ENCODE data around the gene DAGLA.

Gene DAGLA

DNA sequence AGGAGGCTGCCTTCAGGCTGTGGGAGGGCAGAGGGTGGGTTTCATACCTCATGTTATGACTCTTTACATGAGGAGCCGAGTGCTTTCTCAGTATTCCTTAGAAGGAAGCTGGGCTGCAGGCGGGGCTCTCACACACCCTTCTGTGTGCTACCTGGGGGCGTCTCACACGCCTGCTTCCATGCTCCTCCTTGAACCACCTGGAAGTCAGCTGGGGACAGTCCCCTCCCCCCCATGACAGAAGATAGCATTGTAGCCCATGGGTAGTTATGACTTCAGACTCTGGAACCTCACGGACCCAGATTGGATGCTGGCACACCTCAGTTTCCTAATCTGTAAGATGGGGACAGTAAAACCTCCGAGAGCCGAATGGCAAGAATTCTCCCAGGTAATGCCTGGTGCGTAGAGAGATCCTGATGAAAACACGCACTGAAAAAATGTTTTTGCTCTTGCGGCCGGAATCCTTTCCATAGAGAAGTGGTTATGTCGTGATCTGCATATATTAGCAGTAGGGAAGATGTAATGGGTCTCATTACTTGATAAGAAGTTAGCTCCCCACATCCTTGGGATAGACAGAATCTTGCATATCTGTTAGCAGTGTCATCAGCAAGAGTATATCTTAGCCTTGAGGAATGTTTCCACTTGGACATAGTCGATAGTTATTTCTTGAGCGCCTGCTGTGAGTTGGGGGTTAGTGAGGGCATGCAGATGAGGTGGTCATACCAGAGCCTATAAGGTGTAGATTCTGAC is 4.9 kb downstream of the DAGLA start:
- Histone ChIP-seq H3K27ac (ENCODE audit: low read depth, low read length) (no peak overlapping the region), H3K4me3 (ENCODE audit: low read depth in 1 of 2, low read length in 2 of 2) (no peak overlapping the region), H3K36me3 (ENCODE audit: insufficient read depth, low read length) (no peaks in the 10 kb centered on the region), H3K9ac (ENCODE audit: low read length) (no peak overlapping the region), H3K9me3 (ENCODE audit: low read length) (no peaks in the 10 kb centered on the region), H3K4me1 (ENCODE audit: insufficient read depth, low read length) (peaks cover 54% of the 10 kb centered on the region), H3K27me3 (ENCODE audit: control insufficient read depth in 1 of 2, insufficient read depth in 2 of 2, low read length in 2 of 2) (no peaks in the 10 kb centered on the region)

DNA sequence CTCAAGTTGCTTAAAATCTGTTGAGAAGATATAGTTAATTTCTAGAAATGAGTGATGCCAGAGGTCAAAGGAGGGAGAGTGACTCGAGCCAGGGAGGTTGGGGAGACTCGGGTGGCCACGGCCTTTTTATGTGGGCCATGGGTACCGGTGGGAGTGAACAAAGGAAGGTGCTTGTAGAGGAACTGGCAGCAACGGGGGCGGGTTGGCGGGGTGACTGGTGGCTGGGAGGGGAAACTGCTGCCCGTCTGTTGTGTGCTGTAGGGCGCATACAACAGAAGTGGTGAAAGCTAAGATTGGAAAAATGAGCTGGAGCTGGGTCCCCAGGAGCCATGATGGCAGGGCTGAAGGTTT is 5.4 kb downstream of the DAGLA start:
- H3K27ac ChIP-seq (ENCODE audit: low read depth, low read length): no peak overlapping the region
- no peaks in the 10 kb centered on the region for H3K9me3 ChIP-seq (ENCODE audit: low read length)
- peaks cover 53% of the 10 kb centered on the region for H3K4me1 ChIP-seq (ENCODE audit: insufficient read depth, low read length)
- no peak overlapping the region for H3K4me3 ChIP-seq (ENCODE audit: low read depth in 1 of 2, low read length in 2 of 2)
- H3K27me3 ChIP-seq (ENCODE audit: control insufficient read depth in 1 of 2, insufficient read depth in 2 of 2, low read length in 2 of 2): no peaks in the 10 kb centered on the region
- no peaks in the 10 kb centered on the region for H3K36me3 ChIP-seq (ENCODE audit: insufficient read depth, low read length)
- no peak overlapping the region for H3K9ac ChIP-seq (ENCODE audit: low read length)

DNA sequence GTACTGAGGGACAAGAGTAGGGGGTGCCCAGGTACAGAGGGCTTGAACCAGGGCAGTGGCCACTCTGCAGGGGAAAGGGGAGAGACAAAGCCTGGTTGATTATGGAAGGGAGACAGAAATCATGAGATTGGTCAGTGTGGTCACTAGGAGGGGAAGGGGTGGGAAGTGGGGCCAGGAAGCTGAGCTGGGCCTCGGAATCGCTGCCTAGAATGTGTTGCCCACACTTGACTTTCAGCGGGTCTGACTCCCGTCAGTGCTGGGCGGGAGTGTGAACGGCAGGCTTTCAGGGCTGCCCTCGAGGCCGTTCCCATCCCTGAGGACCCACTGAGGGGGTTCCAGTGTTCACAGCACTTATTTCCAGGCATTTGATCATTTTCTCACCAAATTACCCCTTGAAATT is 5.9 kb downstream of the DAGLA start:
- no peak overlapping the region for H3K9ac ChIP-seq (ENCODE audit: low read length)
- no peaks in the 10 kb centered on the region for H3K27me3 ChIP-seq (ENCODE audit: control insufficient read depth in 1 of 2, insufficient read depth in 2 of 2, low read length in 2 of 2)
- H3K4me1 ChIP-seq (ENCODE audit: insufficient read depth, low read length): peaks cover 48% of the 10 kb centered on the region
- H3K9me3 ChIP-seq (ENCODE audit: low read length): no peaks in the 10 kb centered on the region
- no peak overlapping the region for H3K27ac ChIP-seq (ENCODE audit: low read depth, low read length)
- no peaks in the 10 kb centered on the region for H3K36me3 ChIP-seq (ENCODE audit: insufficient read depth, low read length)
- H3K4me3 ChIP-seq (ENCODE audit: low read depth in 1 of 2, low read length in 2 of 2): no peak overlapping the region

DNA sequence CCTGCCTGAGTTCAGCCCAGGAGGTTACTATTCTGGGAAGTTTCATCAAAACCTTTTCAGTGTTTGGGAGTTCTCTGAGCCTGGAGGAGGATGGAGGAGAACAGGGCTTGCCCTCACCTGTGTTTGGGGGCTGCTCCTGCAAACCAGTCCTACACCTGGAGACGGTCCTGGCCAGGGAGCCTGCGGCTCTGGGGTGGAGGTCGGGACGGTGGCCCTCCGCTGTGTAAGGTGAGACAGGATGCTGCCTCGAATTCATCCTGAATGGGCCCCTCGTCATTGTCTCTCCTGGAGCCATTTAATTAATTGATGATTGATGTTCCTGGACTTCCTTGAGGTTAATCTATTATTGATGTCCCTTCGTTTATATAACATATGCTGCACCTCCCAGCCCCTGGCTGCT is 6.3 kb downstream of the DAGLA start:
- H3K36me3 ChIP-seq (ENCODE audit: insufficient read depth, low read length): no peaks in the 10 kb centered on the region
- H3K27me3 ChIP-seq (ENCODE audit: control insufficient read depth in 1 of 2, insufficient read depth in 2 of 2, low read length in 2 of 2): no peaks in the 10 kb centered on the region
- H3K4me3 ChIP-seq (ENCODE audit: low read depth in 1 of 2, low read length in 2 of 2): no peak overlapping the region
- H3K9ac ChIP-seq (ENCODE audit: low read length): no peak overlapping the region
- H3K4me1 ChIP-seq (ENCODE audit: insufficient read depth, low read length): peaks cover 44% of the 10 kb centered on the region
- H3K9me3 ChIP-seq (ENCODE audit: low read length): no peaks in the 10 kb centered on the region
- no peak overlapping the region for H3K27ac ChIP-seq (ENCODE audit: low read depth, low read length)

DNA sequence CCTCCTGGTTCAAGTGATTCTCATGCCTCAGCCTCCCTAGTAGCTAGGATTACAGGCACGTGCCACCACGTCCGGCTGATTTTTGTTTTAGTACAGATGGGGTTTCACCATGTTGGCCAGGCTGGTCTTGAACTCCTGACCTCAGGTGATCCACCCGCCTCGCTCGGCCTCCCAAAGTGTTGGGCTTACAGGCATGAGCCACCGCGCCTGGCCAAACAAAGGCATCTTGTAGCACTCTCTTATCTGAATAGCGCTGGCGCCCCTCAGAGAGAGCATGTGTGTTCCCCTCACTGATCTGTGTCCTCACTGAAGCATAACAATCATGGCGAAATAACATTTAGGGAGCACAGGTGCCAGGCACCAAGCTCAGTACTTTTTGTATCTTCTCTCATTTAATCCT is 7.2 kb downstream of the DAGLA start:
- no peak overlapping the region for H3K27ac ChIP-seq (ENCODE audit: low read depth, low read length)
- no peak overlapping the region for H3K9ac ChIP-seq (ENCODE audit: low read length)
- H3K36me3 ChIP-seq (ENCODE audit: insufficient read depth, low read length): no peaks in the 10 kb centered on the region
- H3K4me3 ChIP-seq (ENCODE audit: low read depth in 1 of 2, low read length in 2 of 2): no peak overlapping the region
- no peaks in the 10 kb centered on the region for H3K27me3 ChIP-seq (ENCODE audit: control insufficient read depth in 1 of 2, insufficient read depth in 2 of 2, low read length in 2 of 2)
- H3K4me1 ChIP-seq (ENCODE audit: insufficient read depth, low read length): peaks cover 39% of the 10 kb centered on the region
- H3K9me3 ChIP-seq (ENCODE audit: low read length): no peaks in the 10 kb centered on the region

DNA sequence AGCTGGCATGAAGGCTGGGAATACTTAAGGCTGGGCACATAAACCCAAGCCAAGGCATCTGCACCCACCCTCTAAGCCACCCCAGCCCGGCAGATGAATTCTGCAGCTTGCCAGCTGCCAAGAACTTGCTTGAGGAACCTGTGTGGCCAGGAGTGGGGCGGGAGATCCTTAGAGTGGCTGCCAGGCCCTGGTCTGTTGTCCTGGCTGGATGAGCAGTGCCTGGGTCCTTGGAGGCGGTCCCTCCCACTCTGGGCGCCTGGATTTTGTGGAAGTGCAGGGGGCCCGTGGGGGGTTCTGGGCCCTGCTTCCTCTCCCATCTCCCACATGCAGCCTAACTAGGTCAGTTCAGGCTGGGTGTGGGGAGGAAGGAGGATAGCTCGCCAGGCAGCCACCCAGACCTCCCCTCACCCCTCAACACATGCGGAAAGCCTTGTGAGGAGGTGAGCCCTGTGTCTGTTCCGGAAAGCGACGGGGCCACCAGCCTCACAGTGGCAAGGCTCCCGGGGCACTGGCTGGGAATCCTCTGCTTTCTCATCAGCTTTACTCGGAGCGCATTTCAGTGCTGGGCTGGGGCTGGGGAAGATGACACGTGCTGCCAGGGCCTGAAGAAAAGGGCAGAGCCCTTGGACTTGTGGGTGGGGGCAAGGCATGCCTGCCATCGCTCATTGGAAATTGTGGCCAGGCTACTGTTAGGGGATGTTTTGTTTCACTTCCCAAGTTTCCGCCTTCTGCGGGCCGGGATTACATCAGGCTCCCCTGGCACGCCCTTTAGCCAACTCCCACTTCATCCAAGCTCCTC is 8.4 kb downstream of the DAGLA start:
- H3K9me3 ChIP-seq (ENCODE audit: low read length): no peaks in the 10 kb centered on the region
- peak overlapping the region; percentile 73 for H3K27ac ChIP-seq (ENCODE audit: low read depth, low read length)
- H3K36me3 ChIP-seq (ENCODE audit: insufficient read depth, low read length): no peaks in the 10 kb centered on the region
- H3K9ac ChIP-seq (ENCODE audit: low read length): no peak overlapping the region
- peak overlapping the region in 1 of 2 donors; percentile 19 for H3K4me3 ChIP-seq (ENCODE audit: low read depth in 1 of 2, low read length in 2 of 2)
- no peaks in the 10 kb centered on the region for H3K27me3 ChIP-seq (ENCODE audit: control insufficient read depth in 1 of 2, insufficient read depth in 2 of 2, low read length in 2 of 2)
- peaks cover 30% of the 10 kb centered on the region for H3K4me1 ChIP-seq (ENCODE audit: insufficient read depth, low read length)

DNA sequence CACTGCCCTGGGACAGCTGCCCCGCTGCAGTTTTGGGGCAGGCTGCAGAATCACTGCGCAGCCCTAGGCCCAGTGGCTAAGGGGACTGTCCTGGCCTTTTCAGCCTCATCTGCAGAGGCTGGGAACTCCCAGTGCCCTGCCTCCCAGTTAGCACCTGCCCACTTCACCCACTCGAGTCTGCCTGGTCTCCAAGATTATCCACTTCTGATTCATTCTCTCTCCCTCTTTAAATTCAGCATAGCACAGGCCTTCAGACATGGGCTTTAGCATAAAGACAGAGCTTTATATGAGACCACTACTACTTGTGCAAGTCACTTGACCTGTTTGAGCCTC is 8.9 kb downstream of the DAGLA start:
- Histone ChIP-seq H3K9ac (ENCODE audit: low read length) (no peak overlapping the region), H3K4me1 (ENCODE audit: insufficient read depth, low read length) (peaks cover 30% of the 10 kb centered on the region), H3K27ac (ENCODE audit: low read depth, low read length) (peak overlapping the region; percentile 73), H3K9me3 (ENCODE audit: low read length) (no peaks in the 10 kb centered on the region), H3K27me3 (ENCODE audit: control insufficient read depth in 1 of 2, insufficient read depth in 2 of 2, low read length in 2 of 2) (no peaks in the 10 kb centered on the region), H3K36me3 (ENCODE audit: insufficient read depth, low read length) (no peaks in the 10 kb centered on the region), H3K4me3 (ENCODE audit: low read depth in 1 of 2, low read length in 2 of 2) (peak overlapping the region in 1 of 2 donors; percentile 19)

DNA sequence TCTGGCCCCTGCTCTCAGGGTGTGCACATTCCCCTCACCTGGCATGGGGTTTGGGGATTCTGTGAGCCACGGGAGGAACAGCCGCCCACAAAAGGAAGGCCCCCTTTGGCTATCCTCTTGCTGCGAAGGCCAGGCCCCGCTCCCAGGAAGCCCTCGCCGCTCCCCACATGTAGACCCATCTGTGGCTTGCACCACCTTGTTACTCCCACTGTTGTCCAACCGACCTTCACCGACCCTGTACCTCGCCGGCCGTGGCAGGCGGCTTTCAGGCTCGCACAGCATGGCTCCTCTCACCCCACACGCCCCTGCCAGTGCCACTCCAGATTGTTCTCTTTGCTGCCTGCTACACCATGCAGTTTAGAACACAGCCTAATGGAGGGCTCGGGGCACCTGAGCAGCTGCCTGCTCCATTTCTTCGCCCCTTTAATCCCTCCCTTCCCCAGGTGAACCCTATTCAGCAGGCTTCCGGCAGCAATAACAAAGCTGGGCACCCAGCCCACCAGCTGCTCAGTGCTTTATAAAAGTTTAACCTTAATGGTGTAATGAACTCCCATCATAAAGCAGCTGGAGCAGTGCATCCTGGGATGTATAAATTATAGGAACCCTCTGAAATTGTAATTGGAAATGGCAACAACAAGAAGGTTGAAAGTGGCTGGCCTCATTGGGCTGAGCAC is 10.7 kb downstream of the DAGLA start:
- H3K27ac ChIP-seq (ENCODE audit: low read depth, low read length): no peak overlapping the region
- H3K9me3 ChIP-seq (ENCODE audit: low read length): no peaks in the 10 kb centered on the region
- no peak overlapping the region for H3K4me3 ChIP-seq (ENCODE audit: low read depth in 1 of 2, low read length in 2 of 2)
- no peak overlapping the region for H3K9ac ChIP-seq (ENCODE audit: low read length)
- no peaks in the 10 kb centered on the region for H3K27me3 ChIP-seq (ENCODE audit: control insufficient read depth in 1 of 2, insufficient read depth in 2 of 2, low read length in 2 of 2)
- H3K36me3 ChIP-seq (ENCODE audit: insufficient read depth, low read length): no peaks in the 10 kb centered on the region
- H3K4me1 ChIP-seq (ENCODE audit: insufficient read depth, low read length): peaks cover 43% of the 10 kb centered on the region

DNA sequence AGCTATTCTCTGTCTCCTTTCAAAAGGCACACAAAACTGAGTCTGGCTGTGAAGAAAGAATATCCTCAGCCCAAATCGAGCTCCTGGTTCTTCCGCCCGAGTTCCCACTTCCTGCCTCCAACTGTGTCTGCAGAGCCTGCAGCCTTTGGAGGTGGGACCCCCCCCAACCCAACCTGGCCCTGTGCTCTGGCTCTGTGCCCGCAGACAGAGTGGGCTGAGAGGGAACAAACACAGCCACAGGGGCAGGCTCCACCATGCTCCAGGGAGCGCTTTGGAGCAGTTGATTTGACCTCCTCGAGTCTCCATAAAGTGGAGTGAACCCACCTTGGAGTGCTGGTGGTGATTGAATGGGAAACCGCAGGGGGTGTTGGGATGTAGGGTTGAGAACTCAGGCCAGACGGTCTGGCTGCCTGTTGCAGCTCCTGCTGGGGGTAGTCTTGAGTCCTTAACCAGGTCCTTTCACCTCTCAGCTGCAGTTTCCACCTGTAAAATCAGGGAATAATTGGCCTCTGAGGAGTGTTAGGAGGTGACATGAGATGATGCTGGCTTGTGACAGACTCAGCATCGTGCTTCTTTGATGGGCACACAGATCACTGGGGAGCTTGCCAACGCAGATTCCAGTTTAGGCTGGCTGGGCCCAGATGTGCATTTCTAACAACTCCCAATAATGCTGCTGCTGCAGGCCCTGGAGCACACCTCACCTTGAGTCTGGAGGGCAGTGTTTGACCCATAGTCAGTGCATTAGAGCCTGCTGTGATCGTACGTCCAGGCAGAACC is 11.4 kb downstream of the DAGLA start:
- Histone ChIP-seq H3K9ac (ENCODE audit: low read length) (no peak overlapping the region), H3K4me1 (ENCODE audit: insufficient read depth, low read length) (peaks cover 48% of the 10 kb centered on the region), H3K27me3 (ENCODE audit: control insufficient read depth in 1 of 2, insufficient read depth in 2 of 2, low read length in 2 of 2) (no peaks in the 10 kb centered on the region), H3K36me3 (ENCODE audit: insufficient read depth, low read length) (no peaks in the 10 kb centered on the region), H3K27ac (ENCODE audit: low read depth, low read length) (no peak overlapping the region), H3K4me3 (ENCODE audit: low read depth in 1 of 2, low read length in 2 of 2) (no peak overlapping the region), H3K9me3 (ENCODE audit: low read length) (no peaks in the 10 kb centered on the region)

DNA sequence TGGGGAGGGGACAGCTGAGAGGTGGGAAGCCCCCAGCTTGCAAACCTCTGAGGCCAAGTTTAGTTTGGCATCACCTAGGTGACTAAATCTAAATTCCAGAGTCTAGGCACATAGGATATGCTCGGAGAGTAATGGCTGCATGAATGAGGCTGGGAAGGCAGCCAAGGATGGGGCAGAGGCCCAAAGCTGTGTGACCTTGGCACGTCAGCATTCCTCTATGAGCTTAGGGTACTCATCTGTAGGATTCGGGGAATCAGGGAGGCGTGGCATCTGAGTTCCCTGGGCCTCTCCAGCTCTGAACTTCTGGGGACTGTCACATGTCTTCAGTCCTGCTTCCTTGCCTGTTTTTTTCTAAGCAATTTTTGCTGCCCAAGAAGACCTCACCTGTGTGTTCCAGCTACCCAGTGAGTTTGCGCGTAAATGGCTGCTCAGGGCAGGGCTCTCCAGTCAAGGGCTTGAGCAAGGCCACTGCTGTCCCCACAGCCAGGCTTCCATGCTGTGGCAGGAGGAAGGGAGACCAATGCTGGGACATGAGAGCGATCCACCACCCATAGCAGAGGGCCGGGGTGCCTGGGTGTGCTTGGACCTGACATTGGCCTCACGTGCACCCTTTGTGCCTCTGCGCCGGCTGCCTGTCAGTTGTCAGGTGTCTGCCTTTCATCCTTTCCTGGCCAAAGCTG is 13.9 kb downstream of the DAGLA start:
- Histone ChIP-seq H3K36me3 (ENCODE audit: insufficient read depth, low read length) (no peaks in the 10 kb centered on the region), H3K27ac (ENCODE audit: low read depth, low read length) (peak overlapping the region; percentile 50), H3K9ac (ENCODE audit: low read length) (no peak overlapping the region), H3K4me1 (ENCODE audit: insufficient read depth, low read length) (peaks cover 54% of the 10 kb centered on the region), H3K9me3 (ENCODE audit: low read length) (no peaks in the 10 kb centered on the region), H3K4me3 (ENCODE audit: low read depth in 1 of 2, low read length in 2 of 2) (no peak overlapping the region), H3K27me3 (ENCODE audit: control insufficient read depth in 1 of 2, insufficient read depth in 2 of 2, low read length in 2 of 2) (no peaks in the 10 kb centered on the region)

DNA sequence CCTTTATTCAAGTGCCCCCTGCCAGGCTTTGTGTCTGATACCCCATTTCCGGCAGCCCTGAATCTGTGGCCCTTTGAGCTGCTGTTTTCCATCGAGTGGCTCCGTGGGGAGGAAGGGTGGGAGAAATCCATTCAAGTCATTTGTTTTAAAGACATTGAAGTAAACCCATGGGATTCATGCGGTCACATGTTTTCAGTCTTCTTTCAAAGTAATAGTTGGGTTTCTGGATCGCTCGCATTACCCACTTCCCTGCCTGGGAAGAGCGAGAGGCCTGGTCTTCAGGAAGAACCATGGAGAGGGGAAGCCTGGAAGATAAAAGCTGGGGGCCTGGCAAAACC is 14.4 kb downstream of the DAGLA start:
- no peak overlapping the region for H3K9ac ChIP-seq (ENCODE audit: low read length)

More for the DNA sequence above, 14.4 kb downstream of the DAGLA start:
- peaks cover 56% of the 10 kb centered on the region for H3K4me1 ChIP-seq (ENCODE audit: insufficient read depth, low read length)
- H3K27me3 ChIP-seq (ENCODE audit: control insufficient read depth in 1 of 2, insufficient read depth in 2 of 2, low read length in 2 of 2): no peaks in the 10 kb centered on the region
- H3K36me3 ChIP-seq (ENCODE audit: insufficient read depth, low read length): no peaks in the 10 kb centered on the region
- H3K9me3 ChIP-seq (ENCODE audit: low read length): no peaks in the 10 kb centered on the region
- no peak overlapping the region for H3K4me3 ChIP-seq (ENCODE audit: low read depth in 1 of 2, low read length in 2 of 2)
- peak overlapping the region; percentile 50 for H3K27ac ChIP-seq (ENCODE audit: low read depth, low read length)

Measured in muscle layer of colon (tissue), 2 donors.